ENCODE results near the gene PRR16. TPM values are rescaled to one million over a fixed set of nuclear protein-coding genes. Genes with fewer than 3 reads are reported as not detected.

The PRR16 gene
- total and polyA plus RNA-seq, 2 experiments from 2014 or later, result 15.3 to 16.1 TPM

DNA sequence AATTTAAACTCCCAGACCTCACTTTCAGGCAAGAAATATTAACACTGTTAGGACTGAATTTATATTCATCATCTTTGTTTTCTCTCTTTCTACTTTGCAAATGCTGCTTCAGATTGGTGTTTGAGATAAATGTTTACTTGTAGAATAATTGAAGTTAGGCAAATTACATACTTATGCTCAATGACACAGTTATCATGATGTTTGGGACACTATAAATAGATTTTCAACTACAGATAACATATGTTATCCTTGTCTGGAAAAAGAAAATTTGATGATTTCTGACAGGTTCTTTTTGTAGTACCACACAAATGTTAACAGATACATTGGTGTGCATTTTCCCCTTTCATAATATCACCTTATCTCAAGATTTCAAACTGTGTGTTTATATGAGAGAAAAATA lies 7.9 kb downstream of the PRR16 start:
- Histone ChIP-seq H3K79me2 (peaks cover 54% of the 10 kb centered on the region), H3K4me2 (no peak overlapping the region)

DNA sequence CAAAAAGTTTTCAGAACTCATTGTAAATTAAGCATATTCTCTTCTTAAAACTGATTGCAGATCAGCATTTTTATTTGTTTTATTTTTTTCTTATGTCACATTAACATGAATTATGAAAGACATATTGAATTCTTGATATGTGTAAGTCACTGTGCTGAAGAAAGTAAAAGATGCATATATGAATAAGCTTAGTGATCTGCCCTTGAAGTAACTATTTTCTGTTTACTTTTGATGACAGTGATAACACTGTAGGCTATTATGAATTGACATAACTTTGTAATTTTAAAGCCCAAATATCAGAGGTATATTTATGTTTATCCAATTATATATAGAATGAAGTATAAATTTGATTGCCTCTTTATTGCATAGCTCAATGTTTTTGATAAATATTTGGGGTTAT lies 8.8 kb downstream of the PRR16 start:
- H4K20me1 ChIP-seq (ENCODE audit: insufficient read depth, poor library complexity, severe bottlenecking), result peaks cover 4% of the 10 kb centered on the region
- H3K4me3 ChIP-seq, result no peak overlapping the region
- no peaks in the 10 kb centered on the region for H3K27me3 ChIP-seq
- TF ChIP-seq, protein P1, sequence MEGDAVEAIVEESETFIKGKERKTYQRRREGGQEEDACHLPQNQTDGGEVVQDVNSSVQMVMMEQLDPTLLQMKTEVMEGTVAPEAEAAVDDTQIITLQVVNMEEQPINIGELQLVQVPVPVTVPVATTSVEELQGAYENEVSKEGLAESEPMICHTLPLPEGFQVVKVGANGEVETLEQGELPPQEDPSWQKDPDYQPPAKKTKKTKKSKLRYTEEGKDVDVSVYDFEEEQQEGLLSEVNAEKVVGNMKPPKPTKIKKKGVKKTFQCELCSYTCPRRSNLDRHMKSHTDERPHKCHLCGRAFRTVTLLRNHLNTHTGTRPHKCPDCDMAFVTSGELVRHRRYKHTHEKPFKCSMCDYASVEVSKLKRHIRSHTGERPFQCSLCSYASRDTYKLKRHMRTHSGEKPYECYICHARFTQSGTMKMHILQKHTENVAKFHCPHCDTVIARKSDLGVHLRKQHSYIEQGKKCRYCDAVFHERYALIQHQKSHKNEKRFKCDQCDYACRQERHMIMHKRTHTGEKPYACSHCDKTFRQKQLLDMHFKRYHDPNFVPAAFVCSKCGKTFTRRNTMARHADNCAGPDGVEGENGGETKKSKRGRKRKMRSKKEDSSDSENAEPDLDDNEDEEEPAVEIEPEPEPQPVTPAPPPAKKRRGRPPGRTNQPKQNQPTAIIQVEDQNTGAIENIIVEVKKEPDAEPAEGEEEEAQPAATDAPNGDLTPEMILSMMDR (IDR thresholded peaks at IDR 0.05; ENCODE audit: poor library complexity), result no peak
- TF ChIP-seq EZH2phosphoT487 (IDR thresholded peaks at IDR 0.05; ENCODE audit: low read depth, severe bottlenecking, unreplicated experiment) (no peak), EZH2 (IDR thresholded peaks at IDR 0.05; ENCODE audit: borderline replicate concordance) (no peak)
- no peak overlapping the region for H2AFZ ChIP-seq
- no peak overlapping the region for H3K4me2 ChIP-seq
- H3K36me3 ChIP-seq (replicated peaks; ENCODE audit: insufficient read depth, low read depth), result no peaks in the 10 kb centered on the region
- DNase-seq (ENCODE audit: low spot score), result no peak
- H3K79me2 ChIP-seq, result peaks cover 55% of the 10 kb centered on the region
- H3K27ac ChIP-seq, result no peak overlapping the region
- H3K9me3 ChIP-seq (ENCODE audit: low read depth), result no peaks in the 10 kb centered on the region
- no peaks in the 10 kb centered on the region for H3K9me2 ChIP-seq (replicated peaks; ENCODE audit: insufficient read depth)
- H3K4me1 ChIP-seq (ENCODE audit: insufficient read depth), result no peaks in the 10 kb centered on the region

More for the DNA sequence above, 7.9 kb downstream of the PRR16 start:
- no peaks in the 10 kb centered on the region for H3K4me1 ChIP-seq (ENCODE audit: insufficient read depth)
- no peaks in the 10 kb centered on the region for H3K36me3 ChIP-seq (replicated peaks; ENCODE audit: insufficient read depth, low read depth)
- TF ChIP-seq, protein P1 (IDR thresholded peaks at IDR 0.05; ENCODE audit: poor library complexity), result no peak
- TF ChIP-seq EZH2 (IDR thresholded peaks at IDR 0.05; ENCODE audit: borderline replicate concordance) (no peak), EZH2phosphoT487 (IDR thresholded peaks at IDR 0.05; ENCODE audit: low read depth, severe bottlenecking, unreplicated experiment) (no peak)
- H4K20me1 ChIP-seq (ENCODE audit: insufficient read depth, poor library complexity, severe bottlenecking), result peaks cover 4% of the 10 kb centered on the region
- H3K4me3 ChIP-seq, result no peak overlapping the region
- H3K9me2 ChIP-seq (replicated peaks; ENCODE audit: insufficient read depth), result no peaks in the 10 kb centered on the region
- H3K9me3 ChIP-seq (ENCODE audit: low read depth), result no peaks in the 10 kb centered on the region
- peaks cover 1% of the 10 kb centered on the region for H3K27me3 ChIP-seq
- DNase-seq (ENCODE audit: low spot score), result no peak
- no peak overlapping the region for H3K27ac ChIP-seq
- H2AFZ ChIP-seq, result no peak overlapping the region

DNA sequence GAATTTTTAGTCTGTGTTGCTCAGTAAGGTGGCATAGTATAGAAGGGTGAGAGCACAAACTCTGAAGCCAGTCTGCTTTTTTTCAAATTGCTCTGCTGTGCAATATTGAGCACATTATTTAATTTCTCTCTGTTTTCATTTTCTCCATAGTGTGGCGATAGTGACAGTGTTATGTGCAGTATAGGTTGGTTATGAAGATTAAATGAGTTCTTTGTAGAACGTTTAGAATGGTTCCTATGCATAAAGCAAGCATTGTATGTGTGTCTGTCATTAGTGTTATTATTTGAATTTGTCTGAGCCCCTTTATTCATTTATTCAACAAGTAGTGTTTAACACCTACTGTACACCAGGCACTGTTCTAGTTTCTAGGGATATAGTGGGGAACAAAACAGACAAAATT lies 9.2 kb downstream of the PRR16 start:
- H3K27me3 ChIP-seq, result no peaks in the 10 kb centered on the region
- H3K4me2 ChIP-seq, result no peak overlapping the region
- 84% methylated on average over 2 of the region's 2 CpGs for WGBS (ENCODE audit: low lambda C conversion rate, missing lambda C conversion rate)
- TF ChIP-seq, protein P1 (IDR thresholded peaks at IDR 0.05; ENCODE audit: poor library complexity), result no peak
- TF ChIP-seq EZH2phosphoT487 (IDR thresholded peaks at IDR 0.05; ENCODE audit: low read depth, severe bottlenecking, unreplicated experiment) (no peak), EZH2 (IDR thresholded peaks at IDR 0.05; ENCODE audit: borderline replicate concordance) (no peak)
- H3K4me3 ChIP-seq, result no peak overlapping the region
- no peak overlapping the region for H3K27ac ChIP-seq
- H3K9me3 ChIP-seq (ENCODE audit: low read depth), result no peaks in the 10 kb centered on the region
- no peaks in the 10 kb centered on the region for H3K36me3 ChIP-seq (replicated peaks; ENCODE audit: insufficient read depth, low read depth)
- peaks cover 55% of the 10 kb centered on the region for H3K79me2 ChIP-seq
- DNase-seq (ENCODE audit: low spot score), result no peak
- no peaks in the 10 kb centered on the region for H3K9me2 ChIP-seq (replicated peaks; ENCODE audit: insufficient read depth)
- no peaks in the 10 kb centered on the region for H3K4me1 ChIP-seq (ENCODE audit: insufficient read depth)
- H2AFZ ChIP-seq, result no peak overlapping the region
- H4K20me1 ChIP-seq (ENCODE audit: insufficient read depth, poor library complexity, severe bottlenecking), result peaks cover 4% of the 10 kb centered on the region

DNA sequence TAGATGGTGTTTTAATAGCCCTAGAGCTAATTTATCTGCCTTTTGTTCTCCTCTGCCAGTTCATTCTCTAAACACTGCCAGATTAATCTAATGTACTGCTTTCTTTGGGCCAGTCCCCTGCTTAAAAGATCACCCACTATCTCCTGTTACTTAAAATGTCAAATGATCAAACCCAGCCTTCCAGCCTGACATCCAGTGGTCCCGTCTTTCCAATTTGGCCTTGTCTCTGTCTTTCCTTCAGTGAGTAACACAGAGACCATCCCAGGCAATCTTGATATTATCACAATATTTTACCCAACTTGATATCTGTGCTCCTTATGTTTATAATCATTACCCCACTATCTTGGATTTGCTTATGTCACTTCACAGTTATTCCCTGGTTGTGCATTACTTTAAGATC lies 12.0 kb downstream of the PRR16 start:
- WGBS (ENCODE audit: low lambda C conversion rate, missing lambda C conversion rate), result 71% methylated on average over 1 of the region's 1 CpG
- Histone ChIP-seq H3K79me2 (peaks cover 35% of the 10 kb centered on the region), H3K4me3 (no peak overlapping the region)

More for the DNA sequence above, 12.0 kb downstream of the PRR16 start:
- Histone ChIP-seq H3K27me3 (no peaks in the 10 kb centered on the region), H3K4me2 (no peak overlapping the region), H3K4me1 (ENCODE audit: insufficient read depth) (no peaks in the 10 kb centered on the region), H3K9me2 (replicated peaks; ENCODE audit: insufficient read depth) (no peaks in the 10 kb centered on the region), H2AFZ (no peak overlapping the region), H3K27ac (no peak overlapping the region), H3K36me3 (replicated peaks; ENCODE audit: insufficient read depth, low read depth) (no peaks in the 10 kb centered on the region), H4K20me1 (ENCODE audit: insufficient read depth, poor library complexity, severe bottlenecking) (no peaks in the 10 kb centered on the region), H3K9me3 (ENCODE audit: low read depth) (no peaks in the 10 kb centered on the region)
- no peak for DNase-seq (ENCODE audit: low spot score)
- no peak for TF ChIP-seq EZH2 (IDR thresholded peaks at IDR 0.05; ENCODE audit: borderline replicate concordance)
- TF ChIP-seq, protein P1 (IDR thresholded peaks at IDR 0.05; ENCODE audit: poor library complexity), result no peak
- TF ChIP-seq EZH2phosphoT487 (IDR thresholded peaks at IDR 0.05; ENCODE audit: low read depth, severe bottlenecking, unreplicated experiment), result no peak
